ENCODE measurements around the gene SUN5. TPM values are rescaled to one million over a fixed set of nuclear protein-coding genes. Genes with fewer than 3 reads are reported as not detected.

Gene SUN5
- total RNA-seq, 2 donors from 2014 or later = not detected

GRCh38 chr20:32986331-32986966 is 17.8 kb downstream of the SUN5 start:
- Mint-ChIP-seq H3K27ac (no peak overlapping the region), H3K9me3 (no peaks in the 10 kb centered on the region)
- ATAC-seq = peak; percentile 13 to 31

GRCh38 chr20:32985596-32985995 is 18.6 kb downstream of the SUN5 start:
- no peaks in the 10 kb centered on the region for H3K9me3 Mint-ChIP-seq
- no peak overlapping the region for H3K4me3 Mint-ChIP-seq
- no peak overlapping the region for H3K27ac Mint-ChIP-seq
- H3K4me1 Mint-ChIP-seq (ENCODE audit: low read depth in 2 of 2) = peaks cover 0 to under 1% of the 10 kb centered on the region in 2 donors
- no peaks in the 10 kb centered on the region for H3K36me3 Mint-ChIP-seq
- DNase-seq (ENCODE audit: low spot score) = no peak
- no peak for ATAC-seq
- no peaks in the 10 kb centered on the region for H3K27me3 Mint-ChIP-seq

More at GRCh38 chr20:32986331-32986966, 17.8 kb downstream of the SUN5 start:
- Mint-ChIP-seq H3K4me3 (no peak overlapping the region), H3K36me3 (no peaks in the 10 kb centered on the region), H3K27me3 (peaks cover 0 to 3% of the 10 kb centered on the region in 2 donors), H3K4me1 (ENCODE audit: low read depth in 2 of 2) (peaks cover 4 to 6% of the 10 kb centered on the region in 2 donors)
- no peak for DNase-seq (ENCODE audit: low spot score)

GRCh38 chr20:32984631-32985354 is 19.4 kb downstream of the SUN5 start:
- Mint-ChIP-seq H3K27ac (no peak overlapping the region), H3K4me1 (ENCODE audit: low read depth in 2 of 2) (no peaks in the 10 kb centered on the region), H3K9me3 (no peaks in the 10 kb centered on the region), H3K36me3 (no peaks in the 10 kb centered on the region), H3K27me3 (no peaks in the 10 kb centered on the region), H3K4me3 (no peak overlapping the region)
- ATAC-seq (no peak), DNase-seq (ENCODE audit: low spot score) (no peak)

- no peak overlapping the region for H3K4me3 Mint-ChIP-seq
- no peaks in the 10 kb centered on the region for H3K9me3 Mint-ChIP-seq
- H3K27me3 Mint-ChIP-seq = no peaks in the 10 kb centered on the region
- DNase-seq (ENCODE audit: low spot score) (no peak), ATAC-seq (no peak)
- no peak overlapping the region for H3K27ac Mint-ChIP-seq
- no peaks in the 10 kb centered on the region for H3K4me1 Mint-ChIP-seq (ENCODE audit: low read depth in 2 of 2)
- no peaks in the 10 kb centered on the region for H3K36me3 Mint-ChIP-seq
Measured at GRCh38 chr20:32984196-32984595, 20.0 kb downstream of the SUN5 start.

- Mint-ChIP-seq H3K4me1 (ENCODE audit: low read depth in 2 of 2) (no peaks in the 10 kb centered on the region), H3K27me3 (no peaks in the 10 kb centered on the region), H3K36me3 (no peaks in the 10 kb centered on the region), H3K4me3 (no peak overlapping the region), H3K9me3 (no peaks in the 10 kb centered on the region), H3K27ac (no peak overlapping the region)
- ATAC-seq = no peak
- no peak for DNase-seq (ENCODE audit: low spot score)
Measured at GRCh38 chr20:32983459-32984112, 20.6 kb downstream of the SUN5 start.

- H3K9me3 Mint-ChIP-seq = no peaks in the 10 kb centered on the region
- peak overlapping the region in 1 of 2 donors; percentile 63 for H3K27ac Mint-ChIP-seq
- no peak overlapping the region for H3K4me3 Mint-ChIP-seq
- H3K36me3 Mint-ChIP-seq = no peaks in the 10 kb centered on the region
- H3K27me3 Mint-ChIP-seq = no peaks in the 10 kb centered on the region
- H3K4me1 Mint-ChIP-seq (ENCODE audit: low read depth in 2 of 2) = no peaks in the 10 kb centered on the region
- ATAC-seq (no peak), DNase-seq (ENCODE audit: low spot score) (no peak)
Measured at GRCh38 chr20:32982617-32983458, 21.4 kb downstream of the SUN5 start.

GRCh38 chr20:32980990-32981389 is 23.2 kb downstream of the SUN5 start:
- ATAC-seq = no peak
- no peaks in the 10 kb centered on the region for H3K27me3 Mint-ChIP-seq
- no peak overlapping the region for H3K4me3 Mint-ChIP-seq
- peak; percentile 26 for DNase-seq (ENCODE audit: low spot score)
- no peaks in the 10 kb centered on the region for H3K9me3 Mint-ChIP-seq
- peak overlapping the region in 1 of 2 donors; percentile 47 for H3K27ac Mint-ChIP-seq
- peaks cover 0 to 7% of the 10 kb centered on the region in 2 donors for H3K4me1 Mint-ChIP-seq (ENCODE audit: low read depth in 2 of 2)
- H3K36me3 Mint-ChIP-seq = no peaks in the 10 kb centered on the region

GRCh38 chr20:32980131-32980941 is 23.9 kb downstream of the SUN5 start:
- DNase-seq (ENCODE audit: low spot score) (peak; percentile 57), ATAC-seq (no peak)
- H3K4me3 Mint-ChIP-seq = no peak overlapping the region
- no peaks in the 10 kb centered on the region for H3K9me3 Mint-ChIP-seq
- no peaks in the 10 kb centered on the region for H3K27me3 Mint-ChIP-seq
- H3K27ac Mint-ChIP-seq = no peak overlapping the region
- no peaks in the 10 kb centered on the region for H3K36me3 Mint-ChIP-seq
- peaks cover 0 to 7% of the 10 kb centered on the region in 2 donors for H3K4me1 Mint-ChIP-seq (ENCODE audit: low read depth in 2 of 2)

- no peak overlapping the region for H3K27ac Mint-ChIP-seq
- DNase-seq (ENCODE audit: low spot score) (peak; percentile 42), ATAC-seq (no peak)
- no peaks in the 10 kb centered on the region for H3K27me3 Mint-ChIP-seq
- H3K4me1 Mint-ChIP-seq (ENCODE audit: low read depth in 2 of 2) = peaks cover 7 to 12% of the 10 kb centered on the region in 2 donors
- H3K4me3 Mint-ChIP-seq = no peak overlapping the region
- no peaks in the 10 kb centered on the region for H3K9me3 Mint-ChIP-seq
- H3K36me3 Mint-ChIP-seq = no peaks in the 10 kb centered on the region
Measured at GRCh38 chr20:32979201-32979998, 24.8 kb downstream of the SUN5 start.

GRCh38 chr20:32978009-32978335 is 26.3 kb downstream of the SUN5 start:
- Mint-ChIP-seq H3K4me3 (no peak overlapping the region), H3K27me3 (no peaks in the 10 kb centered on the region), H3K9me3 (no peaks in the 10 kb centered on the region), H3K27ac (no peak overlapping the region), H3K36me3 (no peaks in the 10 kb centered on the region), H3K4me1 (ENCODE audit: low read depth in 2 of 2) (peaks cover 7 to 12% of the 10 kb centered on the region in 2 donors)
- ATAC-seq = peak in 1 of 2 donors; percentile 17
- no peak for DNase-seq (ENCODE audit: low spot score)

- Mint-ChIP-seq H3K4me3 (no peak overlapping the region), H3K27me3 (no peaks in the 10 kb centered on the region), H3K9me3 (no peaks in the 10 kb centered on the region), H3K4me1 (ENCODE audit: low read depth in 2 of 2) (peaks cover 7 to 12% of the 10 kb centered on the region in 2 donors), H3K27ac (no peak overlapping the region), H3K36me3 (no peaks in the 10 kb centered on the region)
- DNase-seq (ENCODE audit: low spot score) (peak; percentile 37), ATAC-seq (no peak)
Measured at GRCh38 chr20:32977281-32978008, 26.8 kb downstream of the SUN5 start.

GRCh38 chr20:32976746-32977145 is 27.5 kb downstream of the SUN5 start:
- Mint-ChIP-seq H3K27me3 (no peaks in the 10 kb centered on the region), H3K4me1 (ENCODE audit: low read depth in 2 of 2) (peaks cover 7 to 12% of the 10 kb centered on the region in 2 donors), H3K27ac (peak overlapping the region in 1 of 2 donors; percentile 50), H3K9me3 (no peaks in the 10 kb centered on the region), H3K36me3 (no peaks in the 10 kb centered on the region), H3K4me3 (no peak overlapping the region)
- no peak for ATAC-seq
- DNase-seq (ENCODE audit: low spot score) = no peak
